Stromal cell of bone marrow (primary cell): Measurements from ENCODE around the gene CTSF.
"Not testable (repeated sequence)": the region's sequence is repeated elsewhere in the genome, so short reads cannot be mapped to it uniquely, and the experiment has no call there.

Experiments used
- DNase-seq: peaks from one replicate; pipeline ENCODE4 v3.0.0-alpha.2; 2012; ENCODE audit warnings: low read depth

CTSF gene

DNA sequence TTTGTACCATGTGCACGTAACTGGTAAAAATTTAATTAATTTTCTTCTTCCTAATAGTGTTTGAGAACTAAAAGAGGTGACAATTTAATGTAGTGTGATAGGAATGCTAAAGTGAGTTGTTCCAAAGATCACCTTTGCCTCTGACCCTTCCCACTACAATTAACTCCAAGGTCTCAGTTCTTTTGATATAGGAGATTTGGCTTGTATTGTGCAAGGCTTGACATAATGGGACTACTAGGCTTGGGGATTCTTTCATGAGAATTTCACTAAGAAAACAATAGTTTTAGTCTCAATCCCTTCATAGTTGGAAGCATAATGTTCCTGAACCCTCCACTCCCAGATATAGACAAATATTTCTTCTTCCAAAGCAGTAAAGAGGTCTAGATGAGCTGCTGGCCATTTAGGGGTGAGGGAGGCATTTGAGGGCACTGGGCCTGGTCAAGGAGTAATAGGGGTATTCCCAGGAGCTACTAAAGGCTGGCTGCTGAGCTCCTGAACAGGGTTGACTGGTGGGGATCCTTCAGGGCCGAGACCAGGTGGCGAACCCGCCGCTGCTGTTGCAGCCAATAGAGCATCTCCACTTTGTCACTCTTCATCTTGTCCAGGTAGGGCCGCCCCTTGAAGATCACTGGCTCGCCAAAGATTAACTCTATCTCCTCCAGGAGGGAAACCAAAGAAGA, 21.7 kb upstream of the CTSF start:
- no peak for DNase-seq

- DNase-seq: not testable (repeated sequence)
Measured at GRCh38 chr11:66589315-66589714, 20.9 kb upstream of the CTSF start.

DNA sequence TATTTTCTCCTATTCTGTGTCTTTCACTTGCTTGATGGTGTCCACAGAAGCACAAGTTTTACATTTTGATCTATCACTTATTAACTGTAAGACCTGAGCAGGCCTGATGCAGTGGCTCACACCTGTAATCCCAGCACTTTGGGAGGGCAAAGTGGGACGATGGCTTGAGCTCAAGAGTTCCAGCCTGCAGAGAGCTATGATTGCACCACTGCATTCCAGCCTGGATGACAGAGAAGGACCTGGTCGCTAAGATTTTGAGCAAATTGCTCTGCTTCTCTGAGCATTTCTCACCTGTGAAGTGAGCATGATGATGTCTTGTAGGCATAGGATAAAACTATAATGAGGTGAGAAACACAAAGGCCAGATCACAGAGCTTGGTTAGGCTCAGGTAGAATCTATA, 17.7 kb upstream of the CTSF start:
- no peak for DNase-seq

GRCh38 chr11:66585447-66585846, 17.0 kb upstream of the CTSF start:
- not testable (repeated sequence) for DNase-seq

- DNase-seq: not testable (repeated sequence)
Measured at GRCh38 chr11:66582565-66583147, 14.2 kb upstream of the CTSF start.

DNA sequence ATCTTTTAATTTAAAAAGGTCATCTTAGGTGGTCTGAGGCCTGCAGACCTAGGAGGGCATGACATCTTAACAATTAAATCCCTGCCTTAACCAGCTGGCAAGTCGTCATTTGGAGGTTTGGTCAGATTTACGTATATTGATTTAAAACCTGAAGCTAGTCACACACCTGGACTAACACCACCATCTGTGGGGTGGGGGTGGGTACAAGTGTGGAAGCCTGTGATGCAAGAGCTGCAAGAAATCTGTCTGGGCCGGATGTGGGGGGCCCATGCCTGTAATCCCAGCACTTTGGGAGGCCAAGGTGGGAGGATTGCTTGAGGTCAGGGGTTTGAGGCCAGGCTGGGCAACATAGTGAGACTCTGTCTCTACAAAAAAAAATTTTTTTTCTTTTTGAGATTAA, 12.9 kb upstream of the CTSF start:
- no peak for DNase-seq

- no peak for DNase-seq
Measured at GRCh38 chr11:66580803-66581202, 12.4 kb upstream of the CTSF start.

DNA sequence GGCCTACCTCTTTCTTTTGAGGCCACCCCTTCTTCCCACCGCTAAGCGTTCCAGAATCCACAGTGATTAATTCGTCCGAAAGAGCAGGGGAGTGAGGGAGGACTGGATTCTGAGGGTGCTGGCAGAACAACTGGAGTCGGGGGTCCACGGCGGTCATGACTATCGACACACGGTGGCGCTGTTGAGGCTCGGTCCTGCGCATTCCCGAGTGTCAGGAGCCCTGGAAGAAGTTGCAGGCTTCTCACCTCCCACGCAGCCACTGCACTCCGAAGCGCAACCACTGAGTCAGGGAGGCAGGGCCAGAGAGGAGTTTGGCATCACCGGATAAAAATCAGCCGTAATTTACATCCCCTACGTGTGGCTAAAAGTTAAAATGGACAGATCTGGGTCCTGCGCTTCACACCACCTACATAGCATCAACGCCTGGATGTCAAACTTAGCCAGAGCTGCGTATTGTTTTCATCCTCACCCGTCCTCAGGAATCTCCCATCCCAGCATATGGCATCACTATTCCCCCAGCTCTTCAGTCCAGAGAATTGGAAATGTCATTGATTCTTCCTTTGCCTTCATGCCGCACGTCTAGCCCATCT, 10.7 kb upstream of the CTSF start:
- peak; percentile 58 for DNase-seq

GRCh38 chr11:66570850-66571180, 2.4 kb upstream of the CTSF start:
- no peak for DNase-seq

DNA sequence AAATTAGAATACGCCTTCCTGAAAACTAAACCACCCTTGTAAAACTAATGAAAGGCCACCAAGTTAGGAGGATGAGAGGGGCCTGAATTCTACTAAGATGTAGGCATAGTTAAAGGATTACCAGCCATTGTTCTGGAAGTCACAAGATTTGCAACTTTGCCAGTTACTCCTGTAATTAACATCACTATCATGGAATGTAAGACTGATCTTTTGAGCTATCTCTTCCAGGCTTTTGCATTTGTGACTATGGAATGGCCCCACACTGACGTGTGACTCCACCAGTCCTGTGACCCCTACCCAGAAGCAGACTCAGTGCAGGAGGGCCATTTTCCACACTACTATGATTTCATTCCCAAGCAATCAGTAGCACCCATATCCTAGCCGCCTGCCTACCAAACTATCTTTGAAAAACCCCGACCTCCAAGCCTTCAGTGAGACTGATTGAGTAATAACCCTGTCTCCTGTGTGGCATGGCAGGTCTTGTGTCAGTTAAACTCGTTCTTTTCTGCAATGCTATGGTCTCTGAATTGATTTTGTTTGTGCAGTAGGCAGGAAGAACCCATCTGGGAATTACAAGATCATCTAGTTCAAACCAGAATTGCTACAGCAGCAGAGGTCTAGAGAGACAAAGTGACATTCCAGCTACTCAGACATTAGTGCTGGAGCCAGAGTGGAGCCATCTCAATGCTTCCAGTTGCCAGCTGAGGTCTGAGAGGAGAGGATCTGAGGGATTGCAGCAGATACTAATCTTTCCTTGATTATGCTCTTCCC, 1.9 kb upstream of the CTSF start:
- DNase-seq: no peak

DNA sequence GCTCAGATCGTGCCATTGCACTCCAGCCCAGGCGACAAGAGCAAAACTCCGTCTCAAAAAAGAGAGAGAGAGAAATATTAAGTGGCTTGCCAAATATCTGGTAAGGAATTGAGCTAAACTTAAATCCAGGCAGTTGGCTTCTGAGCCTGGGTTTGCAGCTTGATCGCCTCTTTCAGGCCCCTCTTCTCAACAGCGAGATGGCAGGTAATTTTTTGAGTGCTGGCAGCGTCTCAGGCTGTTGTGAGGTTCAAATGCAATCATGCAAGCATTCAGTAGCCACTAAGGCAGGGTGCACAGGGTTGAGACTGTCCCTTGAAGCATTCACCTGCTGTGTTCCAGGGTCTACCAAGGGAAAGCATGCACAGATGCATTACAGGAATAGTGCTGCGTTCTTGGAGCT, 670 bp upstream of the CTSF start:
- no peak for DNase-seq

DNA sequence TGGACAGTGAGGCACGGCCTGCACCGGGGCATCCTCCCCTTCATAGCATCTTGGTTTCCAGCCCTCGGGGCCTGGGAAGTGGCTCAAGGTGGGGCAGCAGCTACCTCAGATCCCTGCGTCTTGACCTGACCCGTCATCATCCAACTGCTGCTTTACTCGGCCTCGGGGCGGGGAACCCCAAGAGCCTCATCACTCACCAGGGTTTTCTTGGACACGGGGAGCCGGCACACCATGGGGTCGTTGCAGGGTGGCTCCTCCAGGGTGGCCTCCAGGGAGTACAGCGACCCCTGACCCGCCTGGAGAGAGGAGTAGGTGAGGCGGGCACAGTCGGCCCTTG, 651 bp downstream of the CTSF start:
- DNase-seq: no peak

DNA sequence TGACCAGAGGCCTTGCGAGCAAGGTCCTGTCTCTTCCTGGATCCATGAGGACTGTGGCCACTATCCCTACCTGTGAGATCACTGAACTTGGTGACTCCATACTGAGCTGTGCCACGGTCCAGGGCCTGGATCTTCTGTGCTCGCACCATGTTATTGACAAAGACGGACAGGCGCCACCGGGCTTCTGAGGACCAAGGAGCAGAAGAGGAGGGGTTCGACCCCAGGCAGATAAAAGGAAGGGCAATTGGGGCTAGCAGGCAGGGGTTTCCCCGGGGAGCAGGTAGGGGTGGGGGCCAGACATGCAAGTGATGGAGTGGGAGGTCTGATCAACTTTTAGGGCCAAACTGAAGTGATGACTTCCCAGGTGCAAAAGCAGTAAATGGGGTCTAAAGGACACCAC, 2.2 kb downstream of the CTSF start:
- DNase-seq: no peak

DNA sequence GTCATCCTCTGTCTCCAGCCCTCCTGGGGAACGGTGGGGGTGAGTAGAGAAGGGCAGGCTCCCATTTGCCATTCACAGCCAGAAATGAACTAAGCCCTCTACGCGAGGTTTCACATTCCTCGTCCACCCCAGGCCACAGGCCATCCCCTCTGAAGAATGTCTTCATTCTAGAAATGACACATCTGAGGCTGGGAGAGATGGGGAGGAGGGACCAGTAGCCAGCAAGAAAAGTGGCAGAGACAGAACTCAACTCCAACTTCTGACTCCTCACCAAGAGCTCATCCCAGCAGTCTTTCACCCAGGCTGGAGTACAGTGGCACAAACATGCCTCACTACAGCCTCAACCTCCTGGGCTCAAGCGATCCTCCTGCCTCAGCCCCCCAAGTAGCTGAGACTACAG, 3.4 kb downstream of the CTSF start:
- no peak for DNase-seq

DNA sequence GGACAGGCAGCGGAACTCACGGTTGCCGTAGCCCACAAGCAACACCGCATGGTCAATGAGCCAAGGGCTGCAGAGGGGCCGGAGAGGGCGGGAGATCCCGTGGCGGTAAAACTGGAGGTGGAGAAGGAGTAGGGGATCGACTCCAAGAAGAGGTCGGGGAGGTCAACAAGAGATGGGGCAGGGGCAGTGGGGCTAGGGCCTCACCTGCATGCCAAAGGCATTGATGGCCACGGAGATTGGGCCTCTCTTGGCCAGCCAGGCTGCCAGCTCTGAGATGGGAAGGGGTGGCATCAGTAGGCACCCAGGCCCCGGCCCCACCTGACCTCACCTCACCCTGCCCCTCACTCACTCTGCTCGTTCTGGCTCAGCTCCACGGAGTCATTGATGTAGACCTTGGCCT, 3.9 kb downstream of the CTSF start:
- no peak for DNase-seq

DNA sequence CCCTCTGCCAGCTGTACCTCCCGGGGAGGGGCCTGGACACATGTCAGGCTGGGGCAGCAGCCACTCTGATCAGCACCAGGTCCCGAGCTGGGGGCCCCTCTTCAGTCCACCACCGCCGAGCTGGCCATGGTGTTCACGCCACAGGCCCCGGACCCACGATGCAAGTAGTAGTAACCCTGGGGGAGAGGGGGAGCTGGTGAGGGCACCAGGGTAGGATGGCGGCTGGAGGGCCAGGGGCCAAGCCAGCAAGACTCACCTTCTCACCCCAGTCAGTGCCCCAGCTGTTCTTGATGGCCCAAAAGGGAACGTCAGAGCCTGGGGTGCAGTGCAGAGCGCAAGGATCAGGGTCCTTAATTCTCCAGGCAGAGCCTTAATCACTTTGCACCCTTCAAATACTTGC, 4.6 kb downstream of the CTSF start:
- no peak for DNase-seq

GRCh38 chr11:66562907-66563583, 5.4 kb downstream of the CTSF start:
- no peak for DNase-seq

DNA sequence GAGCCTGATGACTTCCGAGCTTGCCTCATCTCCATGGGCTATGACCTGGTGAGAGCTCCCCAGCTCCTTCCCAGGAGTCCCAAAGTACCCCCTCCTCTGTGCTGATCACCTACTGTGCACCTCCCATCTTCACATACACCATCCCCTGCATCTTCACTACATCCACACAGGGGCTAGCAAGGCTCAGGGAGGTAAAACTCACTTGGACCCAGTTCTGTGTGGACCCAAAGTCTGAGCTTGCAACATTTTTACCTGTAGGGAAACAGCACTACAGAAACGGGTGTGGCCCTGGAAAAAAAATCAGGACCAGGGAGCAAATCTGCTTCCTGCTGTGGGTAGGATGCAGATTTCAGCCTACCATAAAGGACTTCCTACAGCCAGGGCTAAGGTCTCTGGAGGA, 6.1 kb downstream of the CTSF start:
- DNase-seq: no peak

DNA sequence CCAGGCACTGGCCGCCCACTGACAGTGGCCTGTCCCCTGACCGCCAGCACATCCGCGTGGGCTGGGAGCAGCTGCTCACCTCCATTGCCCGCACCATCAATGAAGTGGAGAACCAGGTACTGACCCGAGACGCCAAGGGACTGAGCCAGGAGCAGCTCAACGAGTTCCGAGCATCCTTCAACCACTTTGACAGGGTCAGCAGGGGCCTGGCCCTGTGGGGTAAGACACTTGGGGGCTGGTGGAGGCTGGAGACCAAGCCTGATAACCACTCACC, 6.5 kb downstream of the CTSF start:
- DNase-seq: no peak

DNA sequence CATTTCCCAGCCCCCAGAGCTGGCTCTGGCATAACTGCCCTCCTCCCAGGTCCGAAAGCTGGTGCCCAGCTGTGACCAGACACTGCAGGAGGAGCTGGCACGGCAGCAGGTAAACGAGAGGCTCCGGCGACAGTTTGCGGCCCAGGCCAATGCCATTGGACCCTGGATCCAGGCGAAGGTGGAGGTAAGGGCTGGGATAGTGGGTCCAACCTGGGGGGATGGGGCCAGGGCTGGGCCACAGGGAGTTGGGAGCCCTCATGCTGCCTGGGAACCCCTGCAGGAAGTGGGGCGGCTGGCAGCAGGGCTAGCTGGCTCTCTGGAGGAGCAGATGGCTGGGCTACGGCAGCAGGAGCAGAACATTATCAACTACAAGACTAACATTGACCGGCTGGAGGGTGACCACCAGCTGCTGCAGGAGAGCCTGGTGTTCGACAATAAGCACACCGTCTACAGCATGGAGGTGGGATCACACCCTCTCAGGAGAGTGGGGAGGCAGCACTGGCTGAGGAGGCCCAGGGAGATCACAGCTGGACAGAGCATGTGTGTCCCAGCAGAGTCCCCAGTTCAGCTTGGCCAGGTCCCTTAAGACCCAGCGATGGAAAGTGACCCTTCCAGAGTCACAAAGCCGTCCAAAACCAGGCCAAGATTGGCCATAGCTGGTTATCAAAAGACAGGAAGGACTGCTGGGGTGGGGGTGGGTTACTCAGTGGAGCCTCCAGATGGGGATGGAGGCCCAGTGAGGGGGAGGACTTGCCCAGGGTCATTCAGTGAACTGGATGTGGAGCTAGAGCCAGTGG, 7.0 kb downstream of the CTSF start:
- no peak for DNase-seq

DNA sequence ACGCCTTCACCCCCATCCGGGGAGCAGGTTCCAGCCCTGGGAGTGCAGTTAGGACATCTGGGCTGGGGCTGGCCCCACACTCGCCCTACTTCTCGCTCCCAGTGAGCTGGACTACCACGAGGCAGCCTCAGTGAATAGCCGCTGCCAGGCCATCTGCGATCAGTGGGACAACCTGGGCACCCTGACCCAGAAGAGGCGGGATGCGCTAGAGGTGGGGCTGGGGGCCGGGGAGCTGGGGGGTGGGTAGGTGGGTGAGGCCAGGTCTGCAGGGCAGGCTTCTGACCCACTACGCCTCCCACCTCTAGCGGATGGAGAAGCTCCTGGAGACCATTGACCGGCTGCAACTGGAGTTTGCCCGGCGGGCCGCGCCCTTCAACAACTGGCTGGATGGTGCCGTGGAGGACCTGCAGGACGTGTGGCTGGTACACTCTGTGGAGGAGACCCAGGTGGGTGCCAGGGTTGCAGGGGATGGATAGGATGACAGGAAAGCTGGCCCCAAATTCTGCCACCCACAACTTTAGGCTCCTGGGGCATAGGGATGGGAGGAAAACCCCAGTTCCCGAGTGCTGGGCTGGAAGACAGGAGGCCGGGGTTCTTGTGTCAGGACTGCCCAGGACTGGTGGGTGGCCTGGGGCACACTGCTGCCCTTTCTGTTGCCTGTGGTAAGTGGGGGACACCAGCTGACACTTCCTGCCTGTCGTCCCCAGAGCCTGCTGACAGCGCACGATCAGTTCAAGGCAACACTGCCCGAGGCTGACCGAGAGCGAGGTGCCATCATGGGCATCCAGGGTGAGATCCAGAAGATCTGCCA, 8.3 kb downstream of the CTSF start:
- no peak for DNase-seq
